ENCODE results near the gene BRIX1.

Gene BRIX1, protein sequence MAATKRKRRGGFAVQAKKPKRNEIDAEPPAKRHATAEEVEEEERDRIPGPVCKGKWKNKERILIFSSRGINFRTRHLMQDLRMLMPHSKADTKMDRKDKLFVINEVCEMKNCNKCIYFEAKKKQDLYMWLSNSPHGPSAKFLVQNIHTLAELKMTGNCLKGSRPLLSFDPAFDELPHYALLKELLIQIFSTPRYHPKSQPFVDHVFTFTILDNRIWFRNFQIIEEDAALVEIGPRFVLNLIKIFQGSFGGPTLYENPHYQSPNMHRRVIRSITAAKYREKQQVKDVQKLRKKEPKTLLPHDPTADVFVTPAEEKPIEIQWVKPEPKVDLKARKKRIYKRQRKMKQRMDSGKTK

DNA sequence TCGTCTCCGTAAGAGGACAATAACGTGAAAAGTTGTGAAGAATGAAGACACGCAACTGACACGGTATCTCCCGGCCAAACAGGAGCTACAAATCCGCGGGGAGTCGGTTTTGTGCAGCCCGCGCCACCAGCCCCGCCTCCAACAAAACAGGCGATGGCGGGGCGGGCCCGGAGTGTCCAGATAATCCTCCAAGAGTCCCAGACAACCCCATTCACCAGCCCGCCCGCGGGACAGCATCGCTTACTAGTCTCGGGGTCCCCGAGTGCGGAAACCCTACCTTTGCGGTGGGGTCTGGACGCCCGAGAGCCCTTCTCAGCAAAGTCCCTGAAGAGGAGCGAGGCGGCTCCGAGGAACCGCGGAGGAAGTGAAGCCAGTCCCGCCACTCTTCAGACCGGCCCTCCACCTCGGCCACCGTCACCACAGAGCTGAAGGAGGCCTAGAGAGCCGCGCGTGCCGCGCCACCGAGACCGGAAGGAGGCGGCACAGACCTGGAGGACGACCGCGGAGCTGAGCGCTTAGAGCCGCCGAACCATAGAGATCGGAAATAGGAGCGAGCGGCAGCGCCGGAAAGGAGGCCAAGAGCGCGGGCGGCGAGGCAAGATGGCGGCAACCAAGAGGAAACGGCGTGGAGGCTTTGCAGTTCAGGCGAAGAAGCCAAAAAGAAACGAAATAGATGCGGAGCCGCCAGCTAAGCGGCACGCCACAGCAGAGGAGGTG lies at the start of gene BRIX1, which contains the start of gene RAD1:
Gene BRIX1 (plus strand): TSS at position 573 of the 717 bp plus-strand sequence. CDS start 28 bp downstream, at position 601.
Gene RAD1 (minus strand): TSS at position 366 of the 717 bp plus-strand sequence. CDS start 612 bp downstream, outside the sequence.
- DNase-seq (ENCODE audit: low spot score) = peak; percentile 95

DNA sequence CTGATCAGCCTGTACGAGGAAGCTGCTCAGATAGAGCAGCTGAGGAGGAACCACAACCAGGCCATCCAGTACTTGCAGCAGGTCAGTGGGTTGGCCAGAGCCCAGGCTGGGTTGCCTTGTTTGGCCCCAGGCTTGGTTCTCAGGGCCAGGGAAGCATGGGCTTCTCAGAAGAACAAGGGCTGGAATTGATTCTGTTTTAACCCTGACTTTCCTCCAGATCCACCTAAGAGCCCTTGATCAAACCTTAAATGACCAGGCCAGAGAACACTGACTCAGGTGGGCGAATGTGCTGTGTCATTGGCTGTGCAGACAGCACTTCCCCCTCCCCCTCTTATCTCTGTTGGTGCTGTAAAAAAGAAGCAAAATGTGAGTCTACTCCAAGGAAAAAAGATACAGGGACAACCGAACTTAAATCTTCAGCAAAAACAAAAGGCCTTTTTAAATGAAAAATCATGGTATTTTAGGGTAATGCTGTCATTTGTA lies 48.5 kb upstream of the BRIX1 start:
- DNase-seq (ENCODE audit: low spot score) = no peak

DNA sequence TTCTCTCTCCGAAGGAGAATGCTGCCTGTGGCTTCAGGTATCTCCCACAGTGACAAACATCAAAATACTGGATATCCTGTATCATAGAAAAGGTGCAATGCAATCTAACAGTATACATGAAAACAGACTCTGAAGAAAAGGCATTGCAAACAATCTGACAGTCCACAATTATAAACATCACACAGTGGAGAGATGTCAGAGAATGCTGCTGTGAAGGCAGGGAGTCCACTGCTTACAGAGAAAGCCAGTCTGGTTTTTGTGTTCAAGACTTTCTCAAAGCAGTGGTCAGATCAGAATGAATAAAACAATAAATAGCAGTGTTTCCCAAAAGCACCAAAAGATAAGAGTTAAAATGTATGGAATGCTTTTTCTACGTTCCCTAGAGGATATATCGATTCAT lies 47.9 kb upstream of the BRIX1 start:
- DNase-seq (ENCODE audit: low spot score) = no peak

DNA sequence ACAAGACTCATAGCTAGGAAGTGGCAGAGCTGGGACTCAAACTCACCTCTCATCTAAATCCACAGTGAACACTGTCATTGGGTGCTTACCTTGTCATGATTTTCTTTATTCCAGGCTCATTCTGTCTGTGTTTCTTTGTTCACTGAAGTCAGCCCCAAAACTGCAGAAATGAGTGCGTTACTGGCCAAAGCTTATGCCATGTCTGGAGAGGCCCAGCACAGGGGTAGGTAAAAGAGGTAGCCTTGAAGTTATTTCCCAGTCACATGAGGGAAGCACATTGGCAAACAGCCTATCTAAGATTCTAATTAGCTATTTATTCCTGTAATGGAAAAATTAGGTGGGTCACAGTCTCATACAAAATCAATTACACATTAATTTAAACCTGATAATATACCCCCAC lies 46.7 kb upstream of the BRIX1 start:
- DNase-seq (ENCODE audit: low spot score) = no peak

DNA sequence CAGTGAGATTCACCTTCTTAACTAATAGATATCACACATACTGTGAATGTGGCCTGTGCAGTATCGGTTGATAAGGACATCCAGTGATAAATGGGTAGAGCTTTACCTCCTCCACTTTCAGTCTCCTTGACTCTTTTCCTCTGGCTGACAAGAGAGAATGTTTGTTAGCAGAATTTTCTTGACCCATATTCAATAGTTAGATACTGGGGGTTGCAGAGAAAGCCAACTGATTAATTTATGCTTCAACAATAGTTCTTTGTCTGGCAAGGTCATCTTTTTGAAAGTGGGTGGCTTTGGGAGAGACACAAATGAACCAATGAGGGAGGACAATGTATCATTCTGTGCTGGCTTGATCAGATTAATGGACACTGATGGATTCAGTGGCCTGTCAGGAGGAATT lies 46.3 kb upstream of the BRIX1 start:
- no peak for DNase-seq (ENCODE audit: low spot score)

DNA sequence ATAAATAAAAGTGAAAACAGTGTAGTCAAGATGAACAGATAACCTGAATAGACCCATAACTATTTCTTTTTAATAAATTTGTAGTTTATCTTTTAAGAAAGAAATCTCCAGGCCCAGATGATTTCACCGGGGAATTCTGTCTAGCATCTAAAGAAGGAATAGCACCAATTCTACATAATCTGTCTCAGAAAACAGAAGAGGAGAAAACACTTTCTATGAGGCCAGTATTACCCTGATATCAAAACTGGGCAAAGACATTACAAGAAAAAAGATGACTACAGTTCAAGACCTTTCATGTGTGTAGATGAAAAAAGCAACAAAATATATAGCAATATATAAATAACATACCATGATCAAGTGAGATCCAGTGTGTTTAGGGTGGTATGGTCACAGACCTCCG lies 45.1 kb upstream of the BRIX1 start:
- no peak for DNase-seq (ENCODE audit: low spot score)

DNA sequence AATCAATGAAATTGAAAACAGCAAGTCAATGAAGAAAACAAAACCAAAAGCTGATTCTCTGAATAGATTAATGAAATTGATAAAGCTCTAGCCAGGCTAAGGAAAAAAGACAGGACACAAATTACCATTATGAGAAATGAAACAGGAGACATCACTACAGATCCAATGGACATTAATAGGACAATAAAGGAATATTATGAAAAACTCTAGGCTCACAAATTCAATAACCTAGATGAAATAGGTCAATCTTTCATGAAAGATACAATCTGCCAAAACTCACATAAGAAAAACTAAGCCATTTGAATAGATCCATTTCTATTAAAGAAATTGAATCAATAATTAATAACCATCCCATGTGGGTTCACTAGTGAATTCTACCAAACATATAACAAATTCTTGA lies 39.2 kb upstream of the BRIX1 start:
- no peak for DNase-seq (ENCODE audit: low spot score)

DNA sequence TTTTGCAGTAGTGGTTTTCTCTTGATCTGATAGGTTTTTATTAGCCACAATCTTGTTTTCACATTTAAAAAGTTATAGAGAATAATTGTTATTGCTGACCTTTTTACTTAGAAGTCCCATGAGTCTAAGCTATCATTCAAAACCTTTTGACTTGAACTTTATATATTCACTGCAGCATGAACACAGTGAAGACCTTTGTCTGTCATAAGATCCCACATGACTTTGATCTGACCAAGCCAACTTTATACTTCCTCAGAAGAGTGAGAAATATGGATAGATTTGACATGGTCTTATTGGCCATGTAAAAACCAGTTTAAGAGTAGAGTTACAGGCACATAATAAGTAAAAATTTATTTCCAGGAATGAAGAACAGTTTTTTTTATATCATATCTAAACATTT lies 34.3 kb upstream of the BRIX1 start:
- no peak for DNase-seq (ENCODE audit: low spot score)

DNA sequence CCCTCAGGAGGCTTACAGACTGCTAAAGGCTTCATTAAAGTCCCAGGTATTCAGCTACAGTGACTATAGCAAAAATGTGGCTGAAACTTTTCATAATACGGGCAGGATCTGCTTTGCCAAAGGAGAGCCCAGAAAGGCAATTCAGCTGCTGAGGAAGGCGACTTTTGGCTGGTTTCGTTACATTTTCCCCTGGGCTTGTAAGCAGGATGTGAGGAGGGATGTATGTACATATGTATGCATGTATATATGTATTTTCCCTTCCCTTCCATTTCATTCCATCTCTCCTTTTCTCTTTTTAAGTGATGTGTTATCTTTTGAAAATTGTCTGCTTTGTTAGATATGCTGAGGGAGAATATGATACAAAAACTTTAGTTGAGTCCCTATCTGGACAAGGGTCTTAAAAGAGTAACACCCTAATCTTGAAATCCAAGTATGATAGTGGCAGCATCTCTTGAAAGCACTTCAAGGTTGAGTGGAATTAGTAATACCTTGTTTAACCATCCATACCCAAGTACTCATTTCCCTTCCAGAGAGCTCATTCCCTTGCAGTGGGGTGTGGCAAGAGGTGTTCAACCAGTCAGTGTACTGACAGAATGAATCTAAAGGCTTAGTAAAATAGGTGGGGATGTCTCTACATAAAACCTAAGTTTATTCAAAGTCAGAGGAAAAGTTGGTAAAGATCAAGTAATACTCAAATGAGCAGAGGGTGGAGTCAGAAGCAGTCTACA lies 29.0 kb upstream of the BRIX1 start:
- DNase-seq (ENCODE audit: low spot score) = no peak

DNA sequence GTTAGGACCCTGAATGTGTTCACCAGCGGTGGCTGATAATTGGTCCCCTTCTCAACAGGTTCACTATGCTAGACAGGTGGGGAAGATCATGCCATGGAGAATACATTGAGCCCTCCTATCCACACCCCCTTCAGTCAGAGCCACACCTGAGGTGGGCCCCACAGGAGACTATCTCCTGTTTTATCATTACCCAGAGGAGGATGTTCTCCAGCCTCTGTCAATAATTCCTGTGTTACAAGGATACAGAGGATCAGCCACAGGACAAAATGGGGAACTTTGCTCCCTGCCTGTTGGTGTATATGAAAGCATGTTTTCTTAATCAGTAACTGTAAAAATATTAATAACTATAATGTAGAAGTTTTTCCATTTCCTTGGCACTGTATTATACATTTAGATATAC lies 26.1 kb upstream of the BRIX1 start:
- DNase-seq (ENCODE audit: low spot score) = no peak

DNA sequence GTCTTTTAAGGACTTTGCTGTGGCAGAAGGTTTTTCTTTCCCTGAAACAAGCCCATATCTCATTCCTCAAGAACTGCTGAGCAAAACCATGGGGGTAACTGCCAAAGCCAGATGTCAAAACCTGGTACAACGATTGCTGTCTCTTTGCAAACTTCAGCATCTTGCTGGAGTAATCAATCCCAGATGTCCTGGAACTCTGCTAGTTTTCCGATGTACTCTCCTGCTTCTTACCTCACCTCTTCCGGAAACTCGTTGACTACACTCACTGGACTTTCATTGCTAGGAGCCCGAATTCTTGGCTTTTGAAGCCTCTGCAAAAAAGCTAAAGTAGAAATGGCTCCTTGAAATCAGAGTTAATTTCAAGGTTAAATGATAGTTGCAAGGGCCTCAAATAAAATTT lies 23.5 kb upstream of the BRIX1 start:
- no peak for DNase-seq (ENCODE audit: low spot score)

DNA sequence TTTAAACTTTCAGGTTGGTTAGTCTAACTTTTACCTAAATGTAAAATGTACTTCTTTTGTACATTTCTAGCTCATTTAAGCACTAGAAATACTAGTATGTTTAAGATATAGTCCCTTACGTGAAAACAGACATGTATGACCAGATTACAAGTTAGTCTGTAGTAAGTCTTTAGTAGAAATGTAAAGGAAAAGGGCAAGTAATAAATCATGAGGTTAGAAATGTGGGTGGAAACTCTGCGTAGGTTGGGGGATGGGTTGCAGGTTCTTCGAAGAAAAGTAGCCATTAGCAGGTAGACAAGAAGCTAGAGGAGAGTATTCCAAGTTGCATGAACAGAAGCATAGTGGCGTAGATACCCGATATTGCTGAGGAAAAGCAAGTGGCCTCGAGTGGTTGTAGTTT lies 23.1 kb upstream of the BRIX1 start:
- no peak for DNase-seq (ENCODE audit: low spot score)

DNA sequence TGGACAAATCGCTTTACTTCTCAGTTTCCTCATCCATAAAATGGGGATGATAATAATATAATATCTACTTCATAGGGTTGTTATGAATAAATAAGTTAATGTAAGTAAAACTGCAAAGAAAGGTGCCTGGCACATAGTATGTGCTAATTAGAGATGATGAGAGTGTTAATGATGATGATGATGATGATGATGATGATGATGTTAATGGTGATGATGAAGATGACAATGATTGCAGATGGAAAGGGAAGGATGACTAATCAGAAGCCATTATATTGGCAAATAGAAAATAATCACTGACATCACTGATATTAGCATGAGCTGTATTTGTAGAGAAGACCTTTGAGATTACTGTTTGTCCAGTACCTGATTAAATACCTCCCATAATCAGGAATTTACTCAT lies 20.8 kb upstream of the BRIX1 start:
- DNase-seq (ENCODE audit: low spot score) = no peak

DNA sequence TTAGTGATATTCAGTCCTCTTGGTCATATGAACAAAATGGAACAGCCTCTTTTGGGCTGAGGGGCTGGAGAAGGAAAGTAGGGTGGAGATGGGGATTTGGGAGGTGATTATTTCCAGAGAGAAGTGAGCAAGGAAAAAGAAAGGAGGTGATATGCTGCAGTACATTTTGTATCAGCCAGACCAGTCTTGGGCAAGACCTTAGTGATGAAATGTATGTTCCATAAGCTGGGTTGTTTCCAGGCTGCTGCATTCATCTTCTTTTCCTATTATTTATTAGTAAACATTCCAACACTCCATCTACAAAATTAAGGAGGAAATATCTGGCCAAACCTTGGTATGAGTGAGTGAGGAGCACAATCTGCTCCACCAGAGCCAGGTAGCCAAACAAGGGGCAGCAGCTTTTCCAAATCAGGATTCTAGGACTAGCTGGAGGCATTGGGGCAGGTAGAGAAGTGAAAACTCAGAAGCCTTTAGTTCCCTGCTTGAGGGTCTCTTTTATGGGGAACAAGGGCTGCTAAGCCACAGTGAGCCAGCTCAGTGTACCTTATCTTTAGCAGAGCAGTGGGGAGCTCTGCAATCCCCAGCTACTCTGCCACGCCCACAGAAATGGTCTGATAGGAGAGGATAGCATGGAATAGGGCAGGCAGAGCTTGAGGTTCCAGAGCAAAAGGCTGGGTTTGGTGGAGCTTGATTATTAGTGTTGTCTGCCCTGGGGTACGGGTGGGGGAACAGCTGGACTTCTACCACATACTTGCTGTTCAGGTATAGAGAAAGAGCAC lies 19.7 kb upstream of the BRIX1 start:
- DNase-seq (ENCODE audit: low spot score) = no peak

DNA sequence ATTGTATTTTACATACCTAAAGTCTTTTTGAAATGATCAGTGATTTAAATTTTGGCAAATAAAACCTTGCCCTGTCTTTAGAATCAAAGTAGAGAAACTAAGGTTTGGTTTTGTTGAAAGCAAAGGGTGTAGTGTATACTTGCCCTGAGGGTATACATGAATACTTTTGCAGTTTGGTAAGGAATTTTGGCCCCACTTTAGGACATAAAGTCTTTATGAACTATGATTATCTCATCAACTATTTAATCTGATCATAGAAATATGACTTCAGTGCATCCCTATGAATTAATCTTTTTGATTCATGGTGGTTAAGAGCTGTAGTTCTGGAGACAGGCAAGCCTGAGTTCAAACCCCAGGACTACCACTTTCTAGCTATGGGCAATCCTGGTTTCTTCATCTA lies 17.9 kb upstream of the BRIX1 start:
- DNase-seq (ENCODE audit: low spot score) = no peak

DNA sequence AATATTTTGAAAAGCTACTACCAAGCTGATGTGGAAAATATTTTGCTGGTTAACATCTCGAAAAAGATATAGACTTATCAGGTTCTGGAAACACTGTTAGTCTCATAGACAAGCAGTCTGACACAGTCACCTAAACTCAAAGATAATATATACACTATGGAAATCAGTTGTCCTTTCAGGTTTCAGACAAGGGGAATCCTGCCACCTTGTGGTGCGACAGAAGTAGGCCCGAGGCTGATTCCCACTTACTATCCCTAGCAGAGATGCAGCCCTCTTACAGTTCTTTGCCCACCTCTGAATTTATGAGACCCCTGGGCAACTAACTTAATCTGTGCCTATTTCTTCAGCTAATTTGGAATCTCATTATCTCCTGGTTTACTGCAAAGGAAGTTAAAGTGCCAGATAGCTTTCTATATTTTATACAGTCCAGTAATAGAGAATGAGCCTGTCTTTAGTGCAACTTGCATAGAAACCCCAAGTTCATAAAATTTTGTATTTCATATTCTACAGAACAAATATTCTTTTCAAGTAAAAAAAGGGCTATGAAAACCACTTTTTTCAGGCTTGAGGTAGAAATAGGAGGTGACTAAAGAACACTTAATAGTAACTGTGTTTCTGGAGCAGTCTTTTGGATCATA lies 17.1 kb upstream of the BRIX1 start:
- peak; percentile 64 for DNase-seq (ENCODE audit: low spot score)

DNA sequence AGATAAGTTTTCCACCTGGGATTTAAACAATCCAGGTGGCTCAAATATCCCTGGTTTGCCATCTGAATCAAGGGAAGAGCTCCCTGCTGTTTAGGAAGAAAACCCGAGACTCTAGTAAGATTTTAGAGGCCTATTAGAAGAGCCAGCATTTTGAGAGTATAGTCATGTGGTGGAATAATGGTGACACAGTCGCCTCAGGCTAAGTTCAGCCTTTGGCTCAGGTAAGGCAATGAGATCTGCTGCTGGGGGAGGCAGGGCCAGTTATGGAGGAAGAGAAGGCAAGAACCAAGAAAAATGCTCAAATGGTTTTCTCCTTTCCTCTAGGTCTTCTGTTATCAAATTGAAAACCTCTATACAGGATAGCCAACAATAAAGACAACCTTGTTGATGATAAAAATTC lies 16.4 kb upstream of the BRIX1 start:
- no peak for DNase-seq (ENCODE audit: low spot score)

DNA sequence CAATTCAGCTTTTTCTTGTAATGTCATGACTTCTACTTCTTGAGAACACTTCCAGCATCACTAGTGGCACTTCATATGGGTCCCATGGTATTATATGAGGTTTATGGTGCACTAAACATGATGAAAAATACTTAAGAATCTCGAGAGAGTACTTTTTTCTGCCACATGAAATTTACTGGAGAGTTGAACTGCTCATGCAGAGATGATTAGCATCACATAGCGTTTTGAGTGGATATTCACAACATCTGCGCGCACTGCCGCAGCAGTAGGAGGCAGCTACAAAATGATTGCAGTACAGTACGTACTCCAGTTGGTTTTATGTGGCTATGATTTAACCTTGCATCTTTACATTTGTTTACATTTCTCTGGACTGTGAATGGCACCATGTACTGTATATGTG lies 14.9 kb upstream of the BRIX1 start:
- no peak for DNase-seq (ENCODE audit: low spot score)

DNA sequence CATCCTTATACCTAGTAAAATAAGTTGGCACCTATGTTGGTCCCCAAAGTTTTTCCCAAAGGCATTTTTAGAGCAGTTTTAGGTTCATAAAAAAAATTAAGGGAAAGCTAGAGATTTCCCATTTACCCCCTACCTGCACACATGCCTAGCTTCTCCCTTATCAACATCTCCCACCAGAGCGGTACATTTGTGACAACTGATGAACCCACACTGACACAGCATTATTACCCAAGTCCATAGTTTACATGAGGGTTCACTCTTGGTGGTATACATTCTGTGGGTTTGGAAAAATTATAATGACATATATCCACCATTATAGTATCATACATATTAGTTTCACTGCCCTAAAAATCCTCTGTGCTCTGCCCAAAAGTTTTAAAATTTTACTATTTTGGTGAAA lies 12.3 kb upstream of the BRIX1 start:
- DNase-seq (ENCODE audit: low spot score) = no peak

DNA sequence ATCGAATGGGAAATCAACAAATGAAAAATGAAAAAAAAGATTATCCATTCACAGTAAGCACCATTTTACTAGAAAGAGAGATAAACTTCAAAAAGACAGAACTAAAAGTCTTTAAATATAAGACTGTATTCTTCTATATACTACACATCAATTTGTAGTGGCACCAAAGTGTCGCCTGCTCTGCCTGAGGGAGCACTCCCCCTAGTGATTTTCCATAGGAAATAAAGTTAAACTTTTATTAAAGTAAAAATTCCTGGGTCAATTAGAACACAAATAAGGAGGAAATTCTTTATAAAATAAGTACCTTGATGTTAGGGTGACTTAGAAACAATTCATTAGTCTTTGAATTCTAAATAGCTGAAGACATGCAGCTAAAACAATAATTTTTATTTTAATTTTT lies 9.9 kb upstream of the BRIX1 start:
- no peak for DNase-seq (ENCODE audit: low spot score)

DNA sequence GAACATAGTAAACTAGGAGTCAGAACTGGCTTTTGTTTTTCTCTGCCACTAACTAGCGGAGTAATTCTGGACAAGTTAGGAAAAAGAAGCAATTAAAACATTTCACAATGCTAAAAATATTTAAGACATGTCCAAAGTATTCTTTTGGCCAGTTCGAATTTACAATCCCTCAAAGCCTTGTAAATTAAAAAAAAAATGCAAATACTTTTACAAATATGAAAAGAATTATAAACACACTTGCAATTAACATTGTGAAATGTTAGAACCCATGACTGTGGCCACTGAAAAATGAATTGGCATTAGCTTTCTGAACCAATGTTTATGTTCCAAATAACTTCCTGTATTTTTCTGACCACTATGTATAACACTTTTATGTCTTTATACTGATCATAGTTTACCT lies 2.4 kb upstream of the BRIX1 start:
- no peak for DNase-seq (ENCODE audit: low spot score)
